Endothelial cell of umbilical vein (primary cell): ENCODE measurements around the gene FOXL2NB. TPM values are rescaled to one million over a fixed set of nuclear protein-coding genes. Genes with fewer than 3 reads are reported as not detected.

ENCODE experiments used
- BruUV-seq: library from RNA; stranded (reverse); fragments of 400-500 nt; replicated peaks from 2 replicates; lab custom pipeline; 2021; lab: Mats Ljungman, UMichigan
- CTCF ChIA-PET: fragments of 300-600, 350-600 bp; sonication (Branson Sonifier 250); formaldehyde crosslinking; loops from one replicate; lab custom pipeline; 2021; ENCODE audit warnings: antibody characterized with exemption, inconsistent platforms; lab: Charles Lee
- POLR2A ChIA-PET: fragments of 300-600, 350-600 bp; sonication (Branson Sonifier 250); formaldehyde crosslinking; loops from one replicate; lab custom pipeline; 2021; ENCODE audit warnings: antibody characterized with exemption, inconsistent platforms; lab: Charles Lee
- DNase-seq: peaks from one replicate; pipeline ENCODE4 v3.0.0-alpha.2; 2011; ENCODE audit warnings: low read depth, low spot score
- FAIRE-seq: peaks from 2 replicates; lab custom pipeline; 2011; peaks lifted over from hg19 to GRCh38; lab: Jason Lieb, UNC
- H2AFZ ChIP-seq: 2 replicates; pipeline ENCODE4 v1.6.0; 2012; ENCODE audit warnings: low read depth, low read length, control low read depth, inconsistent platforms
- H3K27ac ChIP-seq: 2 replicates; pipeline ENCODE4 v1.5.1; 2011; ENCODE audit warnings: low read depth, mild to moderate bottlenecking, control low read depth, low read length, moderate library complexity; ENCODE audit not compliant: insufficient read depth
- H3K27me3 ChIP-seq, 2 experiments: 2 replicates each; pipeline versions ENCODE4 v1.6.0 to v1.6.1; 2011; ENCODE audit warnings: low read length in 2 of 2, mixed read lengths in 1 of 2; ENCODE audit not compliant: control insufficient read depth in 2 of 2, insufficient read depth in 2 of 2
- H3K36me3 ChIP-seq, 2 experiments: 2 replicates in 1 of 2; 3 replicates in 1 of 2; pipeline ENCODE4 v1.5.1; 2011; ENCODE audit warnings: low read length in 2 of 2, mild to moderate bottlenecking in 1 of 2, moderate library complexity in 1 of 2; ENCODE audit not compliant: control insufficient read depth in 2 of 2, insufficient read depth in 2 of 2; ENCODE audit errors: extremely low read depth in 1 of 2
- H3K4me1 ChIP-seq: 3 replicates; pipeline ENCODE4 v1.5.1; 2011; ENCODE audit warnings: mild to moderate bottlenecking, low read length; ENCODE audit not compliant: control insufficient read depth, insufficient read depth; ENCODE audit errors: extremely low read depth
- H3K4me2 ChIP-seq: 2 replicates; pipeline ENCODE4 v1.6.1; 2011; ENCODE audit warnings: low read length, control low read depth, mixed read lengths; ENCODE audit not compliant: insufficient read depth
- H3K4me3 ChIP-seq, 3 experiments: fragments of 200-600 bp in 1 of 3; sonication (generic), shearing (Covaris generic) in 1 of 3; replicated peaks in 1 of 3; 2 replicates each; pipeline ENCODE4 v1.5.1; 2011 to 2016; ENCODE audit warnings: control low read depth in 3 of 3, low read length in 3 of 3, mild to moderate bottlenecking in 2 of 3, inconsistent platforms in 1 of 3, low read depth in 1 of 3, moderate library complexity in 1 of 3; ENCODE audit not compliant: insufficient read depth in 1 of 3
- H3K79me2 ChIP-seq: 2 replicates; pipeline ENCODE4 v1.6.0; 2012; ENCODE audit warnings: low read length, inconsistent platforms; ENCODE audit not compliant: control insufficient read depth, insufficient read depth
- H3K9ac ChIP-seq: replicated peaks from 2 replicates; pipeline ENCODE3; 2011; ENCODE audit warnings: low read length, control low read depth; ENCODE audit not compliant: insufficient read depth; ENCODE audit errors: extremely low read depth
- H3K9me1 ChIP-seq: replicated peaks from 3 replicates; pipeline ENCODE4 v1.6.0; 2011; ENCODE audit warnings: mild to moderate bottlenecking, low read length; ENCODE audit not compliant: control insufficient read depth, insufficient read depth; ENCODE audit errors: extremely low read depth
- H3K9me3 ChIP-seq: replicated peaks from 2 replicates; pipeline ENCODE4 v1.5.1; 2012; ENCODE audit warnings: low read length, inconsistent platforms; ENCODE audit not compliant: control insufficient read depth, insufficient read depth
- H4K20me1 ChIP-seq: replicated peaks from 2 replicates; pipeline ENCODE3; 2011; ENCODE audit warnings: mild to moderate bottlenecking, low read length; ENCODE audit not compliant: control insufficient read depth, insufficient read depth; ENCODE audit errors: extremely low read depth
- CTCF ChIP-seq, 2 donors: IDR thresholded peaks; 1 replicate in 1 of 2; 2 replicates in 1 of 2; pipeline ENCODE4 v1.5.1; 2011; ENCODE audit warnings: low read length in 2 of 2, mild to moderate bottlenecking in 2 of 2, moderate library complexity in 2 of 2, control low read depth in 1 of 2, inconsistent platforms in 1 of 2, low read depth in 1 of 2; ENCODE audit not compliant: insufficient read depth in 1 of 2; ENCODE audit errors: extremely low read depth in 1 of 2
- EZH2 ChIP-seq: IDR thresholded peaks from 2 replicates; pipeline ENCODE4 v1.6.1; 2012; ENCODE audit warnings: borderline replicate concordance, low read depth, mild to moderate bottlenecking, moderate library complexity, low read length, inconsistent platforms; ENCODE audit not compliant: severe bottlenecking
- FOS ChIP-seq: IDR thresholded peaks from 2 replicates; pipeline ENCODE4 v1.6.1; 2011; ENCODE audit warnings: mild to moderate bottlenecking, low read length, moderate library complexity, borderline replicate concordance; ENCODE audit not compliant: insufficient read depth
- GATA2 ChIP-seq: IDR thresholded peaks from 2 replicates; pipeline ENCODE4 v1.7.0; 2011; ENCODE audit warnings: low read depth, mild to moderate bottlenecking, moderate library complexity, mixed read lengths, low read length; ENCODE audit not compliant: insufficient read length, insufficient read depth
- JUN ChIP-seq: IDR thresholded peaks from 2 replicates; pipeline ENCODE4 v1.6.1; 2011; ENCODE audit warnings: borderline replicate concordance, low read depth; ENCODE audit not compliant: insufficient read length, insufficient read depth
- MAX ChIP-seq: IDR thresholded peaks from 2 replicates; pipeline ENCODE4 v1.6.1; 2011; ENCODE audit not compliant: insufficient read depth, insufficient read length
- MYC ChIP-seq: IDR thresholded peaks from one replicate; pipeline ENCODE4 v1.6.1; 2011; ENCODE audit warnings: mild to moderate bottlenecking, low read depth, low read length
- POLR2A ChIP-seq: IDR thresholded peaks from 2 replicates; pipeline ENCODE4 v1.6.1; 2012; ENCODE audit warnings: low read depth, mild to moderate bottlenecking, control low read depth, low read length
- POLR2AphosphoS5 ChIP-seq: IDR thresholded peaks from 2 replicates; pipeline ENCODE4 v1.6.1; 2012; ENCODE audit warnings: low read depth, mild to moderate bottlenecking, control low read depth, low read length, moderate library complexity; ENCODE audit not compliant: insufficient read depth
- dilution Hi-C: fragments of 300-500 bp; cut with MboI; formaldehyde crosslinking; loops from one replicate; pipeline ENCODE4 v1.15.0; 2019; ENCODE audit warnings: low sequenced_read_pairs; ENCODE audit not compliant: extremely low pct_ligation_motif_present
- intact Hi-C: fragments of 100-400 bp; cut with micrococcal nuclease; formaldehyde crosslinking; loops from one replicate; pipeline ENCODE4 v1.10.0; 2022
- polyA plus RNA-seq, 4 experiments: library from polyadenylated mRNA; depleted of rRNA in 3 of 4; stranded (reverse) in 3 of 4; unstranded in 1 of 4; fragments of >200 nt; gene quantifications; 2 replicates each; pipeline versions ENCODE4 v1.2.1 to v1.2.3, GENCODE V29; 2011 to 2012; ENCODE audit warnings: missing spikeins in 1 of 4
- total RNA-seq: library from RNA; stranded (reverse); gene quantifications from 2 replicates; pipeline ENCODE4 v1.2.3, GENCODE V29; 2021

Gene FOXL2NB
- total and polyA plus RNA-seq, 2 donors (not counting 3 experiments of a cell fraction or from before 2014, with no cell fraction given) = 0.01 TPM; not detected in 1

GRCh38 chr3:138964923-138965322 is 17.9 kb downstream of the FOXL2NB start:
- POLR2A ChIA-PET = no interaction called here

More at GRCh38 chr3:138964923-138965322, 17.9 kb downstream of the FOXL2NB start:
- BruUV-seq = no TSS peak
- Histone ChIP-seq H3K79me2 (no peaks in the 10 kb centered on the region), H3K4me1 (no peaks in the 10 kb centered on the region), H2AFZ (no peak overlapping the region), H3K27ac (no peak overlapping the region), H3K4me2 (no peak overlapping the region), H3K27me3 (peaks cover 10 to 14% of the 10 kb centered on the region in 2 experiments), H3K4me3 (no peak overlapping the region), H3K36me3 (no peaks in the 10 kb centered on the region), H3K9ac (no peak overlapping the region), H3K9me3 (no peaks in the 10 kb centered on the region), H4K20me1 (no peaks in the 10 kb centered on the region), H3K9me1 (no peaks in the 10 kb centered on the region)
- intact Hi-C loops = no loop called here
- CTCF ChIA-PET = no interaction called here
- FAIRE-seq (no peak), DNase-seq (no peak)
- dilution Hi-C loops = no loop called here
- TF ChIP-seq GATA2 (no peak), MYC (no peak), JUN (no peak), CTCF (IDR thresholded peaks at IDR 0.05; ENCODE audit: extremely low read depth in 1 of 2, insufficient read depth in 1 of 2, low read depth in 1 of 2, low read length in 2 of 2) (no peak), POLR2AphosphoS5 (no peak), POLR2A (no peak), MAX (no peak), EZH2 (no peak), FOS (no peak)
